ENCODE results near the gene DNAJC4.

GRCh38 chr11:64222651-64223000 is 7.7 kb upstream of the DNAJC4 start:
- no peak for TF ChIP-seq CTCF (optimal IDR thresholded peaks at IDR 0.05 in 1 of 3, IDR thresholded peaks at IDR 0.05 in 1 of 3, conservative IDR thresholded peaks at IDR 0.05 in 1 of 3; ENCODE audit: extremely low read depth in 1 of 3, insufficient read depth in 2 of 3, low read length in 3 of 3)
- no peak for TF ChIP-seq EZH2 (IDR thresholded peaks at IDR 0.05; ENCODE audit: low read length)
